H1 (cell line): ENCODE data around the gene NFIX. TPM values are rescaled to one million over a fixed set of nuclear protein-coding genes. Genes with fewer than 3 reads are reported as not detected.

Experiments used
- CTCF ChIA-PET: fragments of 300-600 bp; sonication (Branson Sonifier 250); formaldehyde crosslinking; loops from one replicate; lab custom pipeline; 2021; ENCODE audit not compliant: partially characterized antibody; lab: Charles Lee
- POLR2A ChIA-PET: fragments of 300-600 bp; sonication (Branson Sonifier 250); formaldehyde crosslinking; loops from one replicate; lab custom pipeline; 2021; ENCODE audit warnings: inconsistent platforms; ENCODE audit not compliant: partially characterized antibody; lab: Charles Lee
- DNase-seq, 2 experiments: peaks; one replicate each; pipeline versions ENCODE4 v3.0.0 to v3.0.0-alpha.2; 2010 to 2022; ENCODE audit warnings: low spot score in 2 of 2, low read depth in 1 of 2, mixed read lengths in 1 of 2
- FAIRE-seq: peaks from 2 replicates; lab custom pipeline; 2011; peaks lifted over from hg19 to GRCh38; lab: Jason Lieb, UNC
- H2AFZ ChIP-seq: 2 replicates; pipeline ENCODE4 v1.8.1; 2012; ENCODE audit warnings: low read length, inconsistent platforms
- H2AK5ac ChIP-seq: 2 replicates; pipeline ENCODE4 v1.6.1; 2013; ENCODE audit warnings: low read depth, low read length
- H2BK120ac ChIP-seq: replicated peaks from 2 replicates; pipeline ENCODE3; 2013; ENCODE audit warnings: low read depth, low read length, inconsistent platforms
- H2BK12ac ChIP-seq: 2 replicates; pipeline ENCODE4 v1.6.1; 2013; ENCODE audit warnings: low read depth, low read length
- H2BK15ac ChIP-seq: 2 replicates; pipeline ENCODE4 v1.6.1; 2013; ENCODE audit warnings: low read length
- H2BK20ac ChIP-seq: 2 replicates; pipeline ENCODE4 v1.6.1; 2013; ENCODE audit warnings: low read length
- H2BK5ac ChIP-seq: 2 replicates; pipeline ENCODE4 v1.6.1; 2013; ENCODE audit warnings: low read depth, low read length
- H3K14ac ChIP-seq: 2 replicates; pipeline ENCODE4 v1.6.1; 2013; ENCODE audit warnings: inconsistent platforms; ENCODE audit not compliant: insufficient read length
- H3K18ac ChIP-seq: 2 replicates; pipeline ENCODE4 v1.6.1; 2013; ENCODE audit warnings: low read length; ENCODE audit errors: extremely low read depth
- H3K23ac ChIP-seq: 2 replicates; pipeline ENCODE4 v1.6.1; 2013; ENCODE audit warnings: inconsistent platforms; ENCODE audit not compliant: insufficient read length
- H3K23me2 ChIP-seq: 2 replicates; pipeline ENCODE4 v1.6.1; 2013; ENCODE audit warnings: low read depth, low read length
- H3K27ac ChIP-seq: 2 replicates; pipeline ENCODE4 v1.6.1; 2011; ENCODE audit warnings: low read depth, low read length, inconsistent platforms
- H3K27me3 ChIP-seq, 4 experiments: replicated peaks in 1 of 4; 1 replicate in 1 of 4; 2 replicates in 3 of 4; pipeline versions ENCODE4 v1.6.1 to v1.8.1; 2011 to 2013; ENCODE audit warnings: low read length in 3 of 4, mild to moderate bottlenecking in 3 of 4, inconsistent platforms in 2 of 4, mixed read lengths in 2 of 4, moderate library complexity in 1 of 4; ENCODE audit not compliant: control insufficient read depth in 3 of 4, insufficient read depth in 3 of 4; ENCODE audit errors: extremely low read depth in 1 of 4
- H3K36me3 ChIP-seq, 4 experiments: 2 replicates each; pipeline versions ENCODE4 v1.6.1 to v1.8.1; 2011 to 2013; ENCODE audit warnings: mild to moderate bottlenecking in 4 of 4, low read length in 3 of 4, moderate library complexity in 2 of 4, control low read depth in 1 of 4, inconsistent platforms in 1 of 4; ENCODE audit not compliant: insufficient read depth in 4 of 4, control insufficient read depth in 2 of 4
- H3K4ac ChIP-seq: replicated peaks from 2 replicates; pipeline ENCODE3; 2013; ENCODE audit warnings: low read length, low read depth, mixed read lengths, inconsistent platforms; ENCODE audit not compliant: insufficient read length
- H3K4me1 ChIP-seq, 4 experiments: replicated peaks in 1 of 4; 1 replicate in 1 of 4; 2 replicates in 3 of 4; pipeline versions ENCODE4 v1.6.1 to v1.8.1; 2011 to 2013; ENCODE audit warnings: low read length in 3 of 4, inconsistent platforms in 2 of 4, mixed read lengths in 1 of 4; ENCODE audit not compliant: insufficient read depth in 4 of 4, control insufficient read depth in 3 of 4
- H3K4me2 ChIP-seq, 2 experiments: 2 replicates each; pipeline versions ENCODE4 v1.6.1 to v1.8.1; 2011 to 2013; ENCODE audit warnings: low read depth in 2 of 2, low read length in 2 of 2, control low read depth in 1 of 2, inconsistent platforms in 1 of 2, mild to moderate bottlenecking in 1 of 2; ENCODE audit not compliant: insufficient read depth in 1 of 2
- H3K4me3 ChIP-seq, 4 experiments: fragments of 200-600, 300-600 bp in 1 of 4; sonication (generic), shearing (Covaris generic), sonication (Bioruptor Twin) in 1 of 4; 2 replicates each; pipeline versions ENCODE4 v1.5.1 to v1.8.1; 2011 to 2016; ENCODE audit warnings: low read length in 4 of 4, low read depth in 3 of 4, control low read depth in 2 of 4, inconsistent platforms in 2 of 4, mild to moderate bottlenecking in 2 of 4, mixed read lengths in 1 of 4, moderate library complexity in 1 of 4; ENCODE audit not compliant: insufficient read depth in 2 of 4; ENCODE audit errors: extremely low read depth in 1 of 4
- H3K56ac ChIP-seq: replicated peaks from 2 replicates; pipeline ENCODE3; 2013; ENCODE audit warnings: low read depth, mild to moderate bottlenecking, mixed read lengths, low read length, inconsistent platforms; ENCODE audit not compliant: insufficient read length
- H3K79me1 ChIP-seq: 2 replicates; pipeline ENCODE4 v1.6.1; 2013; ENCODE audit warnings: low read depth, low read length, control low read depth
- H3K79me2 ChIP-seq, 2 experiments: 2 replicates each; pipeline versions ENCODE4 v1.6.1 to v1.8.1; 2012 to 2013; ENCODE audit warnings: low read length in 2 of 2, mild to moderate bottlenecking in 2 of 2, inconsistent platforms in 1 of 2; ENCODE audit not compliant: insufficient read depth in 2 of 2, control insufficient read depth in 1 of 2
- H3K9ac ChIP-seq, 4 experiments: replicated peaks in 1 of 4; 1 replicate in 1 of 4; 2 replicates in 3 of 4; pipeline versions ENCODE4 v1.6.1 to v1.8.1; 2011 to 2013; ENCODE audit warnings: low read depth in 3 of 4, low read length in 3 of 4, control low read depth in 2 of 4, mild to moderate bottlenecking in 2 of 4, moderate library complexity in 2 of 4, inconsistent platforms in 1 of 4; ENCODE audit errors: extremely low read depth in 1 of 4
- H3K9me3 ChIP-seq, 2 experiments: 2 replicates each; pipeline versions ENCODE4 v1.6.1 to v1.8.1; 2012 to 2013; ENCODE audit warnings: mild to moderate bottlenecking in 2 of 2, moderate library complexity in 2 of 2, control low read depth in 1 of 2, inconsistent platforms in 1 of 2, low read depth in 1 of 2, low read length in 1 of 2, mixed read lengths in 1 of 2; ENCODE audit not compliant: insufficient read depth in 2 of 2
- H4K20me1 ChIP-seq, 2 experiments: replicated peaks in 1 of 2; 2 replicates each; pipeline versions ENCODE3 to v1.8.1; 2011 to 2013; ENCODE audit warnings: inconsistent platforms in 2 of 2, low read length in 2 of 2, mild to moderate bottlenecking in 1 of 2; ENCODE audit not compliant: insufficient read depth in 2 of 2, control insufficient read depth in 1 of 2
- H4K5ac ChIP-seq: 2 replicates; pipeline ENCODE4 v1.6.1; 2013; ENCODE audit warnings: low read length, low read depth, mixed read lengths, inconsistent platforms; ENCODE audit not compliant: insufficient read length
- H4K8ac ChIP-seq: 2 replicates; pipeline ENCODE4 v1.8.0; 2013; ENCODE audit warnings: mild to moderate bottlenecking, moderate library complexity, low read length, inconsistent platforms; ENCODE audit not compliant: insufficient read depth; ENCODE audit errors: extremely low read depth
- H4K91ac ChIP-seq: replicated peaks from 2 replicates; pipeline ENCODE3; 2013; ENCODE audit warnings: low read length, mixed read lengths, inconsistent platforms; ENCODE audit not compliant: insufficient read length
- CBX8 ChIP-seq: fragments of 300-800, 300-1000 bp; sonication (generic); IDR thresholded peaks from 2 replicates; pipeline ENCODE4 v1.7.1; 2016; ENCODE audit warnings: low read depth, low read length, borderline replicate concordance
- EZH2 ChIP-seq: fragments of 200-600 bp; sonication (generic); IDR thresholded peaks from 2 replicates; pipeline ENCODE4 v1.7.1; 2012; ENCODE audit warnings: low read depth, mild to moderate bottlenecking, moderate library complexity, low read length, inconsistent platforms; ENCODE audit not compliant: severe bottlenecking
- SUZ12 ChIP-seq: fragments of 200-600 bp; sonication (generic); IDR thresholded peaks from 2 replicates; pipeline ENCODE4 v1.6.1; 2012; ENCODE audit warnings: mild to moderate bottlenecking, inconsistent platforms, low read length, moderate library complexity, mixed read lengths
- WGBS, 2 experiments: shearing (Covaris generic) in 1 of 2; methylation state at CpG; one replicate each; pipeline versions ENCODE4 v1.1.6 to v1.1.7; 2013 to 2015; ENCODE audit warnings: low lambda C conversion rate in 2 of 2, mixed read lengths in 2 of 2, inconsistent platforms in 1 of 2, low coverage in 1 of 2, missing lambda C conversion rate in 1 of 2; ENCODE audit not compliant: insufficient replicate concordance in 2 of 2, insufficient coverage in 1 of 2, insufficient read length in 1 of 2; ENCODE audit errors: extremely low coverage in 1 of 2, missing lambda C conversion rate in 1 of 2; 5-methylcytosine and 5-hydroxymethylcytosine counted together
- long read RNA-seq, 2 experiments: library from RNA in 1 of 2; library from capped mRNA in 1 of 2; stranded (forward); transcript quantifications; one replicate each; pipeline ENCODE4 v2.0.0, GENCODE V29; 2021; ENCODE audit warnings: inconsistent platforms in 1 of 2
- polyA minus RNA-seq, 3 experiments: library from RNA; depleted of rRNA, polyadenylated mRNA; stranded (reverse); fragments of >200 nt; gene quantifications; 1 replicate in 2 of 3; 2 replicates in 1 of 3; pipeline ENCODE4 v1.2.3, GENCODE V29; 2011
- polyA plus RNA-seq, 7 experiments: library from polyadenylated mRNA; depleted of rRNA in 3 of 7; stranded (reverse) in 5 of 7; unstranded in 2 of 7; fragments of >200 nt in 5 of 7; fragments of 200-250 nt in 2 of 7; gene quantifications; 1 replicate in 5 of 7; 2 replicates in 1 of 7; 4 replicates in 1 of 7; pipeline versions ENCODE4 v1.2.1 to v1.2.3, GENCODE V29; 2011 to 2013; ENCODE audit warnings: missing spikeins in 2 of 7, mixed read lengths in 2 of 7
- total RNA-seq: library from RNA; stranded (reverse); fragmentation: NEBNext Ultra II Directional; extraction: Animal tissue kit (Norgen Biotek cat#: 25700); gene quantifications from 2 replicates; pipeline ENCODE4 v1.2.1, GENCODE V29; 2021

NFIX gene
- total RNA-seq (0.20 and 0.27 TPM in 2 replicates), polyA plus RNA-seq (2011; rRNA removed) (0.03 and 0.08 TPM in 2 replicates), polyA minus RNA-seq (2011; rRNA and poly(A)+ RNA removed) (0.02 and 0.13 TPM in 2 replicates)
- 0.05 TPM for polyA plus RNA-seq (2011; cell fraction: cytosol; rRNA removed)
- polyA plus RNA-seq (2011; cell fraction: nucleus; rRNA removed), result 0.14 TPM
- 0.09 to 0.22 TPM (median 0.12 TPM) in 3 of 4 replicates, not detected in the other for polyA plus RNA-seq (2012, experiment 1 of 2)
- polyA plus RNA-seq (2012, experiment 2 of 2), result 0.07 TPM
- 0.26 TPM for polyA plus RNA-seq (2013, experiment 1 of 2)
- polyA plus RNA-seq (2013, experiment 2 of 2), result 0.18 TPM
- not detected for polyA minus RNA-seq (2011; cell fraction: cytosol; rRNA and poly(A)+ RNA removed)
- 0.40 TPM for polyA minus RNA-seq (2011; cell fraction: nucleus; rRNA and poly(A)+ RNA removed)
- long read RNA-seq, experiment 1, result 0 reads
- long read RNA-seq, experiment 2, result 0 reads

GRCh38 chr19:12994701-12995595 is at the start of gene NFIX:
TSS of gene NFIX (plus strand) at chr19:12995475. CDS start at chr19:12995838, 363 bp downstream.
- no peaks in the 10 kb centered on the region for H3K79me2 ChIP-seq
- no peaks in the 10 kb centered on the region for H3K9me3 ChIP-seq
- H4K5ac ChIP-seq, result no peak within 1 kb of the TSS
- H3K9ac ChIP-seq, result peak within 1 kb of the TSS in 1 of 4 experiments; percentile 24; a peak in 1 of 7 replicates
- peak within 1 kb of the TSS; percentile 6 for H3K4ac ChIP-seq
- ChIA-PET POLR2A (interaction anchor here (0.6 to 1.5 kb wide), 3 partner anchors 18 to 57 kb away, joined by 3 to 6 read pairs (median 4); no protein-coding TSS in a partner anchor), CTCF (interaction anchor here (0.7 to 3.3 kb wide), 7 partner anchors 9 to 99 kb away, joined by 3 to 18 read pairs (median 5); no protein-coding TSS in a partner anchor)
- TF ChIP-seq SUZ12 (peak; percentile 94), CBX8 (no peak), EZH2 (peak; percentile 95)
- no peak within 1 kb of the TSS for H2BK20ac ChIP-seq
- H3K56ac ChIP-seq, result no peak within 1 kb of the TSS
- peak within 1 kb of the TSS; percentile 57 for H4K8ac ChIP-seq
- peak within 1 kb of the TSS; percentile 19 for H4K91ac ChIP-seq
- H3K18ac ChIP-seq, result peak within 1 kb of the TSS; percentile 25; the same call in 1 of the 2 replicates
- H2BK120ac ChIP-seq, result no peak within 1 kb of the TSS
- H3K23ac ChIP-seq, result no peak within 1 kb of the TSS
- peak within 1 kb of the TSS; percentile 78 to 84 for H3K4me2 ChIP-seq
- H3K23me2 ChIP-seq, result peaks cover 10% of the 10 kb centered on the region
- 25% methylated on average over 53 of the region's 84 CpGs; no CpG with 5 or more reads in 1 of the 2 experiments for WGBS, 2 experiments
- DNase-seq (no peak), FAIRE-seq (no peak)
- H3K79me1 ChIP-seq, result peaks cover 3% of the 10 kb centered on the region; the same call in 1 of the 2 replicates
- peak within 1 kb of the TSS; percentile 28 for H2AK5ac ChIP-seq
- H3K27ac ChIP-seq, result no peak within 1 kb of the TSS
- peak within 1 kb of the TSS; percentile 10; the same call in 1 of the 2 replicates for H2BK15ac ChIP-seq
- H2AFZ ChIP-seq, result no peak within 1 kb of the TSS; the same call in 1 of the 2 replicates
- H3K36me3 ChIP-seq, result peaks cover 0 to 8% (median 0%) of the 10 kb centered on the region in 4 experiments; a peak in 1 of 8 replicates
- peaks cover 0 to 12% (median 8%) of the 10 kb centered on the region in 4 experiments; a peak in 5 of 7 replicates for H3K4me1 ChIP-seq
- peaks cover 53 to 89% (median 82%) of the 10 kb centered on the region in 4 experiments for H3K27me3 ChIP-seq
- no peak within 1 kb of the TSS for H3K14ac ChIP-seq
- no peak within 1 kb of the TSS for H2BK5ac ChIP-seq
- peak within 1 kb of the TSS; percentile 21 to 50 (median 30); a peak in 7 of 8 replicates for H3K4me3 ChIP-seq
- peak within 1 kb of the TSS; percentile 80; the same call in 1 of the 2 replicates for H2BK12ac ChIP-seq
- peaks cover 10 to 28% of the 10 kb centered on the region in 2 experiments for H4K20me1 ChIP-seq
